GM19372 (cell line): ENCODE measurements around the gene GNAO1.

Source experiments
- ATAC-seq: cut with Tn5 transposase; IDR thresholded peaks from one replicate; pipeline ENCODE4 v1.9.1; 2021; ENCODE audit warnings: mild to moderate bottlenecking, low read depth, moderate library complexity; ENCODE audit not compliant: unreplicated experiment

Gene GNAO1

DNA sequence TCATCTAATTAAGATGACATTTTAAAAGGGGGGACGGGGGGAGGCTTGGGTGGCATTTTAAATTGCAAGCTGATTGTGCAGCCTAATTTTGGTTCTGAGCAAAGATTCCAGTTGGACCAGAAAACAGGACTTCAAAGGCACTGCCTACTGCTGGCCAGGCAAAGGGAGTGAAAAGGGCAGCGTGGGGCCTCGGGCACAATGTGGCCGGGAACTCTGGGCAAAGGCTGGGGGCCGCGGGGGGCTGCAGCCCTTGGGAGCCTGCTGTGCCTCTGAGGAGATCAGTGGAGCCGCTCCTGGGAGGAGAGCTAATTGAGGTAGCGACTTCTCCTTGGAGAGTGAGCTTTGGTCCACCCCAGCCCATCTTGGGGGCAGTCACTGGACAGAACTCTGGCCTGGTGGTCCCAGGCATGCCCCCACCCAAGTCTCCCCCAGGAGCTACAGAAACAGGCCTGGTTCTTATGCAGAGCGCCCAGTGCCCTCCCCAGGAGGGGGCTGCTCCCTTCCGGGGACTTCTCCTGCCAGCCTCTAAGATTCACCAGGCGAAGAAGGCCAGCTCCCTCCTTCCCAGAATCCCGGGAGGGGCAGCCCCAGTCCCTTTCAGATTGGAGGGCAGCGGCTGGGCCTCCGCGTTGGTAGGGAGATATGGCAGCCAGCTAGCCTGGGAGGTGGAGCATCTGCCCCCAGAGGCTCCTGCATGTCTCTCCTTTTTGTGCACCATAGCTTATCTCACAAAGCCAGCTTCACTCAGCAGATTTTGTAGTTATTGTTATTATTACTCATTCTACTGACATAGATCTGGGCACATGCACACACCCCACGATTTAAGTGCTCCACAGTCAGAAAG lies 115.6 kb downstream of the GNAO1 start:
- ATAC-seq, result no peak

DNA sequence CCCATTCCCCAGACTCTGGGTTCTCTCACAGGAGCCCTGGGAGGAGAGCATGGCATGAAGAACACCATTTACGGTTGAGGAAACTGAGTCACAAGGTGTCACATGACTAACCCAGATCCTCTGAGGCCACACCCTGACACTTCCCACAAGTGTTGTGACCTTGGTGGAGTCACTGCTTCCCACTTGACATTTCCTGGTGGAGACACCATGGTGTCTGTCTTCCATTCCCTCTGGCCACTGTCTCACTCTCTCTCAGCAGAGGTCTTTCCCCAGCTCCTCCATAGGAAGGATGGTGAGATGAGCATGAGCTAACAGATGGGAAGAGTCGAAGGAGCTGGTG lies 116.2 kb downstream of the GNAO1 start:
- ATAC-seq, result no peak

DNA sequence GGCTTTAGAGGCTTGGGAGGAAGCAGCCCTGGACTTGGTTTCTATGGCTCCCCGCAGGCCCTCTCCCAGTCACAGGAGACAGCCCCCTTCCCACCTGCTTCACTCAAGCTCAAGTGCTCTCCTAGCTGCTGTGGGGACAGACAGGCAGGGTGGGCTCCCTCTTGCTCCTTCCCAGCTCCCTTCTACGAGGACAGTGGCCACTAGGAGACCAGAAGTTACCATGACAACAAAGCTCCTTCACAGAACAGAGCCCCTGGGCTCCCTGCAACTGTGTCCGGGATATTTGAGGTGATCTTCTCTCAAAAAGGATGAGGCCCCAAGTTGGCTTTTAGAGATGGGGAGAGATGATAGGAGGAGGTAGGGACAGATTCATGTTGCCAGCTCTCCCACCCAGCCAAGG lies 117.7 kb downstream of the GNAO1 start:
- ATAC-seq, result no peak

GRCh38 chr16:56310690-56311089 lies 119.4 kb downstream of the GNAO1 start:
- no peak for ATAC-seq

DNA sequence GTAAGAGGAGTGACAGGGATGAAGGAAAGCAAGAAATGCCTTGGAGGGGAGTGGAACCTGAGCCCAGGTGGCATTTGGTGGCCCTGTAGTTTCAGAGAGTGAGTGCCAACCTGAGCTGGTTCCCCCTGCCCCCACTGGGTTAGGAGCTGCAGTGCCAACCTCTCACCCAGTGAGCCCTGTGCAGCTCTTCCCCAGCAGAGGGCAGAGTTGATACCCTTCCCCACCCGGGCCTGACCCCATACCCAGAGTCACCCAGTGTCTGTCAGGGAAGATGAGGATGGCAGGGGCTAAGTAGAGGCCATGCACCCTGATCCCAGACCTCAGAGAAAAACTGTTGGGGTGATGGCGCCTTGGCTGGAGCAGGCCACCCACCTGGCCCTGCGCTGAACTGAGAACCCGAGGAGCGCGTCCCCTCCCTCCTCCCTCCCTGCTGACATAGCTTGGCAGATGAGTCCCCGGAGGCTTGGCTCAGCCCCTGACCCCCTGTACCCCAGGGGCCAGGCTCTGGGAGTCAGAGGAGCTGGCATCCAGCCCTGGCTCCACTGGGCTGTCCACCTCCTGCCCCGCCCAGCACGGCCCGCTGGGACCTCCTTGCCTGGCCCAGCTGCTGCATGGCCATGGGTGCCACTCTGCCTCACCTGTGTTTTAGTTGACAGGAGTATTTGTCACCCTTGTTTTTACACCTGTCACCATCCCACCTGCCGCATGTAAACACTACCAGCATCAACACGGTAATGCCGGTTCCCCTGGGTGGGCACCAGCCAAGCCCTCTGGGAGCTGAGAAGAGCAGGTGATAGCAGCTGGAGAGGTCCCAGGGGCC lies 120.1 kb downstream of the GNAO1 start:
- ATAC-seq, result no peak

- no peak for ATAC-seq
Observed at GRCh38 chr16:56312028-56312300, 120.7 kb downstream of the GNAO1 start.

- no peak for ATAC-seq
Observed at GRCh38 chr16:56312556-56312955, 121.3 kb downstream of the GNAO1 start.

GRCh38 chr16:56314244-56314850 lies 123.1 kb downstream of the GNAO1 start:
- no peak for ATAC-seq

- no peak for ATAC-seq
Observed at GRCh38 chr16:56315955-56316354, 124.7 kb downstream of the GNAO1 start.

DNA sequence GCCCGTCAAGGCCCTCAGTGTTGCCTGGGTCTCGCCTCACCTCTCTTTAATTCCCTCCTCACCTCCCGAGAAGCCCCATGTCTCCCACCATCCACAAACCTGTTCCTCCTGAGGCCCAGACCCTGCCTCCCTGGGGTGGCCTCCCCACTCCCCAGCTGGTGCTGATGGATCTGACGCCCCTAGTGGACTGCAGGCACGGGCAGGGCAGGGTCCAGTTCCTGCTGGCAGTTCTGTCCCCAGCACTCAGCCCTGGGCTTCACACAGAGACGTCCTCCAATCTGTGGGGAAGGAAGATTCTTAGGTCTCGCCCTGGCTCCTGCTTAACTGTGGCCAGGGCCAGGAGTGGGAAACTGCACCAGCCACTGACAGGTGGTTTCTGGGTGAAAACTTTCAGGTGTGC lies 125.3 kb downstream of the GNAO1 start:
- no peak for ATAC-seq

GRCh38 chr16:56317998-56318826 lies 126.9 kb downstream of the GNAO1 start:
- ATAC-seq, result peak; percentile 96

DNA sequence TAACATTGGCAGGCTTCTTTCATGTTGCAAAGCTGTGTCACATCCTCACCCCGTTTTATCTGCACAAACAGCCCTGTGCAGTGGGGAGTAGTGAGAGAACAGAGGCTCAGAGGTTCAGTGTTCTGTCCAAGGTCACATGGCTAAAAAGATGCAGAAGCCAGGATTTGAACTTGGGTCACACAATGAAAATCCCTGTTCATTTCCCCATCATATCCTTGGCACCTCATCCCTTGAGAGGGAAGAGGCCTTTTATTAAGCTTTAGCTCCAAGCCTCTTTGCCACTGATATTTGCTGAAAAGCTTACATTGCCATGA lies 127.5 kb downstream of the GNAO1 start:
- no peak for ATAC-seq

GRCh38 chr16:56319376-56319775 lies 128.1 kb downstream of the GNAO1 start:
- ATAC-seq, result no peak

GRCh38 chr16:56320056-56320455 lies 128.8 kb downstream of the GNAO1 start:
- no peak for ATAC-seq

GRCh38 chr16:56320811-56321558 lies 129.7 kb downstream of the GNAO1 start:
- no peak for ATAC-seq

- ATAC-seq, result no peak
Observed at GRCh38 chr16:56321571-56321970, 130.3 kb downstream of the GNAO1 start.

- ATAC-seq, result no peak
Observed at GRCh38 chr16:56324406-56324805, 133.1 kb downstream of the GNAO1 start.

DNA sequence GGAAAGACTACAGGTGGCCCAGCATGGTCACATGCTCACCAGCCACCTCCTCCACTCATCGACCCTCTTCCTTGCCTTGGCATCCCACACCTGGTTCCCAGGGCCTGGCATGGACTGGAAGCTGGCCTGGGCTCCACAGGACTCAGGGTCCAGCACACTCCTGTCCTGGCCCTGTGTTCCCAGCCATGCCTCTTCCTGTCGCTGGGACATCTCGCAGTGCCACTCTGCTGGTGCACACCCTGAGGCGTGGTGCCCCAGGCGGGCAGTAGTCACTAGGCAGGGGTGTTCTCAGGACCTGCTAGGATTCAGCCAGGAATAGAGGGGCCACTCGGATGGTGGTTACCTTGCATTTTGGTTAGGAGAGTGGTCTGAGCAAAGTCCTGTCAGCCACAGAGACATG lies 134.7 kb downstream of the GNAO1 start:
- no peak for ATAC-seq

GRCh38 chr16:56327071-56327928 lies 136.0 kb downstream of the GNAO1 start:
- no peak for ATAC-seq

- no peak for ATAC-seq
Observed at GRCh38 chr16:56327929-56328258, 136.6 kb downstream of the GNAO1 start.
